HG02981 (cell line): ENCODE measurements around the gene NPFFR1.
"Not testable (repeated sequence)": the region's sequence is repeated elsewhere in the genome, so short reads cannot be mapped to it uniquely, and the experiment has no call there.

ENCODE experiments used
- ATAC-seq: cut with Tn5 transposase; IDR thresholded peaks from one replicate; pipeline ENCODE4 v1.9.1; 2021; ENCODE audit warnings: mild to moderate bottlenecking, moderate library complexity; ENCODE audit not compliant: unreplicated experiment

NPFFR1 gene

GRCh38 chr10:70258216-70258615 is 25.6 kb downstream of the NPFFR1 start:
- no peak for ATAC-seq

DNA sequence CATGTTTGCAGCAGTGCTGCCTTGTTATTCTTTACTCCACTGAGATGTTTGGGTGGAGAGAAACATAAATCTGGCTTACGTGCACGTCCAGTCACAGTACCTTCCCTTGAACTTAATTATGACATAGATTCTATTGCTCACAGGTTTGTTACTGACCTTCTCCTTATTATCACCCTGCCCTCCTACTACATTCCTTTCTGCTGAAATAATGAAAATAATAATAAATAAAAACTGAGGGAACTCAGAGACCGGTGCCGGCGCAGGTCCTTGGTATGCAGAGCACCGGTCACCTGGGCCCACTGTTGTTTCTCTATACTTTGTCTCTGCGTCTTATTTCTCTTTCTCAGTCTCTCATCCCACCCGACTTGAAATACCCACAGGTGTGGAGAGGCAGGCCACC is 26.0 kb downstream of the NPFFR1 start:
- not testable (repeated sequence) for ATAC-seq

- ATAC-seq = no peak
These were observed 27.3 kb downstream of the NPFFR1 start for GRCh38 chr10:70256463-70256862.

- ATAC-seq = no peak
These were observed 28.2 kb downstream of the NPFFR1 start for GRCh38 chr10:70255329-70256299.

GRCh38 chr10:70254778-70255328 is 29.0 kb downstream of the NPFFR1 start:
- ATAC-seq = no peak

- no peak for ATAC-seq
These were observed 29.7 kb downstream of the NPFFR1 start for GRCh38 chr10:70253878-70254765.

GRCh38 chr10:70250961-70251680 is 32.7 kb downstream of the NPFFR1 start:
- ATAC-seq = no peak

GRCh38 chr10:70247360-70247759 is 36.4 kb downstream of the NPFFR1 start:
- ATAC-seq = no peak

GRCh38 chr10:70241081-70241480 is 42.7 kb downstream of the NPFFR1 start:
- ATAC-seq = no peak

GRCh38 chr10:70239986-70240385 is 43.8 kb downstream of the NPFFR1 start:
- not testable (repeated sequence) for ATAC-seq

GRCh38 chr10:70239077-70239976 is 44.5 kb downstream of the NPFFR1 start:
- not testable (repeated sequence) for ATAC-seq

GRCh38 chr10:70237958-70238536 is 45.8 kb downstream of the NPFFR1 start:
- ATAC-seq = not testable (repeated sequence)

- no peak for ATAC-seq
These were observed 48.9 kb downstream of the NPFFR1 start for GRCh38 chr10:70234668-70235447.

GRCh38 chr10:70233939-70234300 is 49.9 kb downstream of the NPFFR1 start:
- ATAC-seq = no peak

GRCh38 chr10:70233109-70233938 is 50.5 kb downstream of the NPFFR1 start, which contains the start of gene PPA1:
Gene PPA1 (minus strand): TSS chr10:70233429. CDS start chr10:70233327, 102 bp downstream.
- ATAC-seq = peak; percentile 85

DNA sequence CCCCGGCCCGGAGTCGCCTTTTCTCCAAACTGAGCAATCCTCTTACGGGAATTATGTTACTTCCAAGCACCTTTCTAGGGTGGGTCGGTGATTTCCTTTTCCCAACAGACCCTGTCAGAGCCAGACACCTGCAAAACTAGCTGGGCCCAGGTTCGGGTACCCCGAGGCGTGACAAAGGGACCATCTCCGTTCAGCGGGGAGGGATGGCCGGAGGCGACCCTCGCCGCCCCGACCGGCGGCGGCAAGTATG is 51.0 kb downstream of the NPFFR1 start:
- ATAC-seq = no peak

DNA sequence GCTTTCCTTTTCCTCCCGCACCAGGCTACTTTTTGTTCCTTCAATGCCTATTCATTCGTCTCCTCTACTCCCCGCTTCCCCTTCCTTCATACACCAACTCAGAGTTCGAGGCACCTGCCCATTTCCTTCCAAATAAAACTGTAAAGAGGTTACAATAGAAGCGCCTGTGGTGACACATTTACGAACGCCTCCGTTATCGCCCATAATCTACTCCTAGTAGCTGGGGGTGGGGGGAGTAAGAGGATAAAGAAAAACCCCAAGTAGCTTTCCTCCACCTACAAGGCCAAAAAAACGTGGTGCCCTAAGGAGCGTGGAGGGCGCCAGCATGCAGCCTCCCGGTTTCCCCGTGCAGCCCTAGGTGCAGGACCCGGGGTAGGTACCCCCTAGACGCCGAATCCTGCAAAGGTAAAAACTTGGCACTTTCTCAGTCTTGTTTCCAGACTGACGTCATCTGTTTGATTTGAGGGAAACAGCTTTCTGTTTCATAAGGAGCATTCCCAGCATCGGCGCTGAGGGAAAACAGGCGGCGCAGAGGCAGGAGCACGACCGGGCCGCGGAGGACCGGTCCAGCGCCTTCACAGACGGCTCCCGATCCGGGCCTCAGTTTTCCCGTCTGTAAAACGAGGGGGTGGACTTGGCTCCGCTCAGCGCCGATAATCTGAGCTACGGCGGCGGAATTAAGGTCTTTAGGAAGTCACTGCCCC is 51.5 kb downstream of the NPFFR1 start:
- no peak for ATAC-seq
